Osteocyte (in vitro differentiated cells): ENCODE results near the gene SLC26A5. TPM values are rescaled to one million over a fixed set of nuclear protein-coding genes. Genes with fewer than 3 reads are reported as not detected.

Experiments used
- DNase-seq: peaks from one replicate; pipeline ENCODE4 v3.0.0; 2021; ENCODE audit warnings: mixed read lengths; ENCODE audit not compliant: unreplicated experiment; ENCODE audit errors: extremely low spot score
- H3K27ac Mint-ChIP-seq: one replicate; pipeline ENCODE4 v1.8.0; 2021; ENCODE audit warnings: mild to moderate bottlenecking, mixed read lengths; ENCODE audit not compliant: unreplicated experiment
- H3K27me3 Mint-ChIP-seq: one replicate; pipeline ENCODE4 v1.8.0; 2021; ENCODE audit warnings: mixed read lengths; ENCODE audit not compliant: unreplicated experiment
- H3K36me3 Mint-ChIP-seq: one replicate; pipeline ENCODE4 v1.8.0; 2021; ENCODE audit warnings: mixed read lengths; ENCODE audit not compliant: unreplicated experiment
- H3K4me1 Mint-ChIP-seq: one replicate; pipeline ENCODE4 v1.8.0; 2021; ENCODE audit warnings: mixed read lengths; ENCODE audit not compliant: unreplicated experiment
- H3K4me3 Mint-ChIP-seq: one replicate; pipeline ENCODE4 v1.8.0; 2021; ENCODE audit warnings: mild to moderate bottlenecking, moderate library complexity, mixed read lengths; ENCODE audit not compliant: unreplicated experiment
- H3K9me3 Mint-ChIP-seq: one replicate; pipeline ENCODE4 v1.8.0; 2021; ENCODE audit warnings: mixed read lengths; ENCODE audit not compliant: unreplicated experiment
- CTCF ChIP-seq: fragments of 200-600 bp; sonication (generic); IDR thresholded peaks from 2 replicates; pipeline ENCODE4 v1.5.0; 2021; ENCODE audit warnings: antibody characterized with exemption, mild to moderate bottlenecking, moderate library complexity
- total RNA-seq: library from RNA; stranded (reverse); gene quantifications from 2 replicates; pipeline ENCODE4 v1.2.1, GENCODE V29; 2021

Gene SLC26A5
- total RNA-seq, 1 donor from 2014 or later: not detected

GRCh38 chr7:103391150-103391549 is 54.9 kb downstream of the SLC26A5 start:
- Mint-ChIP-seq H3K9me3 (no peaks in the 10 kb centered on the region), H3K27ac (no peak overlapping the region), H3K27me3 (peaks cover 11% of the 10 kb centered on the region), H3K36me3 (no peaks in the 10 kb centered on the region), H3K4me1 (no peaks in the 10 kb centered on the region), H3K4me3 (no peak overlapping the region)
- no peak for DNase-seq
- TF ChIP-seq CTCF: no peak

- H3K9me3 Mint-ChIP-seq: no peaks in the 10 kb centered on the region
- H3K4me1 Mint-ChIP-seq: no peaks in the 10 kb centered on the region
- DNase-seq: no peak
- H3K36me3 Mint-ChIP-seq: no peaks in the 10 kb centered on the region
- H3K27me3 Mint-ChIP-seq: peaks cover 13% of the 10 kb centered on the region
- no peak for TF ChIP-seq CTCF
- no peak overlapping the region for H3K4me3 Mint-ChIP-seq
- no peak overlapping the region for H3K27ac Mint-ChIP-seq
Observed at GRCh38 chr7:103389263-103389662, 56.7 kb downstream of the SLC26A5 start.

GRCh38 chr7:103388469-103389140 is 57.4 kb downstream of the SLC26A5 start:
- Mint-ChIP-seq H3K27ac (no peak overlapping the region), H3K4me3 (no peak overlapping the region), H3K27me3 (peaks cover 13% of the 10 kb centered on the region), H3K36me3 (no peaks in the 10 kb centered on the region), H3K9me3 (no peaks in the 10 kb centered on the region), H3K4me1 (no peaks in the 10 kb centered on the region)
- no peak for DNase-seq
- no peak for TF ChIP-seq CTCF

- TF ChIP-seq CTCF: no peak
- no peaks in the 10 kb centered on the region for H3K9me3 Mint-ChIP-seq
- H3K27ac Mint-ChIP-seq: no peak overlapping the region
- H3K4me3 Mint-ChIP-seq: no peak overlapping the region
- no peaks in the 10 kb centered on the region for H3K36me3 Mint-ChIP-seq
- peaks cover 15% of the 10 kb centered on the region for H3K27me3 Mint-ChIP-seq
- no peaks in the 10 kb centered on the region for H3K4me1 Mint-ChIP-seq
- DNase-seq: no peak
Observed at GRCh38 chr7:103387242-103387641, 58.8 kb downstream of the SLC26A5 start.

GRCh38 chr7:103382032-103382402 is 64.0 kb downstream of the SLC26A5 start:
- no peak for TF ChIP-seq CTCF
- Mint-ChIP-seq H3K27me3 (peaks cover 20% of the 10 kb centered on the region), H3K4me3 (no peak overlapping the region), H3K9me3 (no peaks in the 10 kb centered on the region), H3K4me1 (no peaks in the 10 kb centered on the region), H3K36me3 (no peaks in the 10 kb centered on the region), H3K27ac (no peak overlapping the region)
- DNase-seq: no peak
